GM19468 (cell line): ENCODE results near the gene CAPN1.
"Not testable (repeated sequence)": the region's sequence is repeated elsewhere in the genome, so short reads cannot be mapped to it uniquely, and the experiment has no call there.

Source experiments
- ATAC-seq: cut with Tn5 transposase; IDR thresholded peaks from one replicate; pipeline ENCODE4 v1.9.1; 2021; ENCODE audit warnings: mild to moderate bottlenecking, moderate library complexity, moderate number of reproducible peaks; ENCODE audit not compliant: unreplicated experiment; ENCODE audit errors: extremely low read depth

Gene CAPN1

DNA sequence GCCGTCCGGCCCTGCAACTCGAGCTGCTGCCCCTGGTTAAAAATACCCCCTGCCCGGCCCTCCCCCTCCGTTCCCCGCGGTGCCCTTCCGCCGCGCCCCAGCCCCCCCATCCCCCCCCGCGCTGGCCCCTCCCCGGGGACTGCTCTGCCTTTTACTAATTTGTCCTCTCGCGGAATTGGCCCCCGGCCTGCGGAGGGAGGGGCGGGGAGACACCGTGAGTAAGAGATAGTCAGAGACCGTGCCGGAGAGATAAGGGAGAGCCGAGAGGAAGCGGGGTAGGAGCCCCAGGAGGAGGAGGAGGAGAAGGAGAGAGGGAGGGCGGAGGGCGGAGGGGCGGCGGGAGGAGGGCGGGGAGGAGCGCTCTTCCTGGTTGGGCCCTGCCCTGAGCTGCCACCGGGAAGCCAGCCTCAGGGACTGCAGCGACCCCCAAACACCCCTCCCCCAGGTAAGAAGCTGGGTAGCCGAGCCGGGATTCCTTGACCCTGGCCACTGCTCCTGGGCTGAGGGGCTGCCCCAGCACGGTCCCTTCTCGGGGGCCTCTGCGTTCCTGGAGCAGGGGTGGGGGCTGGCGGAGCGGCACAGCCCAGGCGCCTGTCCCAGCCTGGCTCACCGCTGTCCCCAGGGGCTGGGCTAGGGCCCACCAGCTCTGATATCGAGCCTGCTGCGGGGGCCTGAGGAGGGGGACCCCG is at the start of gene CAPN1:
Gene CAPN1, plus strand, starts transcription at position 360 of the 689 bp plus-strand sequence. CDS start 774 bp downstream, outside the sequence.
- peak; percentile 14 for ATAC-seq

DNA sequence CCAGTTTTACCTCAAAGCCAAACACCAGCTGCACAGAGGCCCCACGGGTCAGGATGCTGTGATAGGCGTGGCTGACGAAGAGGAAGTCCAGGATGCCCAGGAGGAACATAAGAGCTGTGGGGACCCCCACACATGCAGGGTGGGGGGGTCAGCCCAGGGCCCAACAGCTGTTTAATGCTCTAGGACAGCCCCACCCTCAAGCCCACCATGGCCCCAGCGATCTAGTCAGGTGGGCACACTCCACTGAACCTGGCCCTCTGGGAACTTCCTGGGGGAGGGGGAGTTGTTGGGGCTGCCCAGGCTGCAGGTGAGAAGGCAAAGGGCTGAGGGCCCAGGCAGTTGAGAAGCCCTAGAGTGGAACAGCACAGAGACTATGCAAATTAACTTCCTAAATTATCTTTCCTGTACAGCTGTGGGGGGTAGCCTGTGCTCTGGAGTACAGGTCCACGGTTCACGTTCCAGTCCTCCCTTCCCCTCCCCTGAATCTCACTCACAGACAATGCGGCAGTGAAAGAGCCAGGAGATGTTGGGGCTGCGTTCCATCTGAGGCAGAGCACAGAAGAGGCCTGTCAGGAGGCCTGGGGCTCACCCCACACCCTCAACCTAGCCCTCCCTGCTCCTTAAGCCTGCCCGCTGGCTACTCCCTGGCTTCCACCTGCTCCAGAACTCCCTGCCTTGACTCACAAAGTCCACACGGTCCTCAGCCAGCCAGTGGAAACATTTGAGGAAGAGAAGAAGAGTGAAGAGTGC is 49.3 kb upstream of the CAPN1 start:
- no peak for ATAC-seq

DNA sequence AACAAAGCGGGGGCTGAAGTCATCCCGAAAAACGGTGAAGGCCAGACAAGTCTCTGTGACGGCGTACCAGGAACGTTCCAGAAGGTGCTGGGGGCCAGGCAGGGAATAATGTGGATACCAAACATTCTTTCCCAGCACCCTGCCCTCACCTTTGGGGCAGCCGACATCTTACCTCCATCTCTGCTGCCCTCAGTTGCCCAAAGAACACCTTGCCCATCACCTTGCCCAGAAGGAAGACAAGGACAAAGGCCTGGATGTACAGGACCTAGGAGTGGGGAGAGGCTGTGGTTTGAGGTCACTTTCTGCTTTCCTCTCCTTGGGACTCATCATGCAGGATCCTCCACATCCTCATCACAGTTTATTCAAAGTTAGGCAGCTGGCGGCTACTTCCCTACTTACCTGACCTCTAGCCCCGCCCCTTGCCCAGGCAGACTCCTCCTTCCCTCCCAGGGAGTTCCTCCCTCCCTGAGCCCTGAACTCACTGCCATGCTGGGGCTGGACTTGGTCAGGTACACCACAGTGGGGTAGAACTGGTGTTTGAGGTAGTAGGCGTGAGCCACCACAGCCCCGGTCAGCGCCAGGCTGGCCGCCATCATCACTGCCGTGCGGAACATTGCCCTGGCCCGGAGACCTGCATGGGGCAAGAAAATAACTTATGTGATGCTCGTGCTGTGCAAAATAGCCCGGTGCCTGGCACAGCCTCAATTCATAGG is 48.6 kb upstream of the CAPN1 start:
- ATAC-seq, result no peak

DNA sequence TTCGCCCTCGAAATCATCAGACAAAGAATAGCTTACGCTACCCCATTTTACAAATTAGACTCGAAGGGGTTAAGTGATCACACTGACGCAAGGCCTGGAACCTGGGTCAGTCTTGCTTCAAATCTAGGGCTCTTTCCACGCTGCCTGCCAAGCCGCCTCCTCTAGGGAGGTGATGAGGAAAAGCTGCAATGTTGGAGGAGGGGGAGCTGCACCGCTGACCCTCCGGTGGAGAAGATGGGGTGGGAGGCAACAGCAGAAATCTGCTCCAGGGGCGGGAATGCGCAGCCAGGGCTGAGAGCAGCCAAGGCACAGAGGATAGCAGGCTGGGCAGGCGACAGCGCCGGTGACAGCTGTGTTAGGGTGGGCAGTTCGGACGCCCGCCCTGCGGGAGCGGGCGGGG is 48.0 kb upstream of the CAPN1 start:
- ATAC-seq, result no peak

DNA sequence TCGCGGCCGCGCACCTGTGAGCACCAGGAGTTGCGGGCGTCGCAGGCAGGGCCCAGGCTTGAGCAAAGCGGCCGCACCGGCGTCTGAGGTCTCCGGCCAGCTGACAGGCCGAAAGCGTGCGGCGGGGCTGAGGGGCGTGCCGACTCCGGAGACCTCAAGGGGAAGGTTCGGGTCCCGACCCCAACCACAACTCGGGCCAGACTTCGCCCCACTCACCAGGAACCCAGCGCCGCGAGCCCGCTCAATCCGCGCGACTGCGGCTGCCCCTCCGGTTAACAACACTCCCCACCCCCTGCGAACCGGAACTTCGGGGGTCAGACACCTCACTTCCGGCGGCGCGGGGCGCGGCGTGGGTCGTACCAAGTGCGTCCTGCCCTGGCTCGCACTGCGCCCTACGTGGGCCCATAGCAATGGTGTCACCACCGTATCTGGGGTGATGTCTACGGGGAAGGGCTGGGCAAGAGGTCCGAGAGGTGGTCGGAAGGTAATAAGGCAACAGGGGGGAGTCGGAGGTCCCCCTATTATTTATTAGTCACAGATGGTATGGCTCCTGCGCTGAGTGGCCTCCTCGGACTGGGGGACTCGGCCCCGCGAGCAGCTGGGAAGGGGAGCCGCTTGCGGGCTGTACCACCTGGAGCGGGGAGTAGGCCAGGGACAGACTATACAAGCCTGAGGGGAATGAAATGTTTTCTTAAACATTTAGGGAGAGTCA is 47.3 kb upstream of the CAPN1 start, which contains the start of gene SYVN1:
Gene SYVN1, minus strand, starts transcription at position 280 of the 712 bp plus-strand sequence. CDS start 918 bp downstream, outside the sequence.
- ATAC-seq, result peak; percentile 49

DNA sequence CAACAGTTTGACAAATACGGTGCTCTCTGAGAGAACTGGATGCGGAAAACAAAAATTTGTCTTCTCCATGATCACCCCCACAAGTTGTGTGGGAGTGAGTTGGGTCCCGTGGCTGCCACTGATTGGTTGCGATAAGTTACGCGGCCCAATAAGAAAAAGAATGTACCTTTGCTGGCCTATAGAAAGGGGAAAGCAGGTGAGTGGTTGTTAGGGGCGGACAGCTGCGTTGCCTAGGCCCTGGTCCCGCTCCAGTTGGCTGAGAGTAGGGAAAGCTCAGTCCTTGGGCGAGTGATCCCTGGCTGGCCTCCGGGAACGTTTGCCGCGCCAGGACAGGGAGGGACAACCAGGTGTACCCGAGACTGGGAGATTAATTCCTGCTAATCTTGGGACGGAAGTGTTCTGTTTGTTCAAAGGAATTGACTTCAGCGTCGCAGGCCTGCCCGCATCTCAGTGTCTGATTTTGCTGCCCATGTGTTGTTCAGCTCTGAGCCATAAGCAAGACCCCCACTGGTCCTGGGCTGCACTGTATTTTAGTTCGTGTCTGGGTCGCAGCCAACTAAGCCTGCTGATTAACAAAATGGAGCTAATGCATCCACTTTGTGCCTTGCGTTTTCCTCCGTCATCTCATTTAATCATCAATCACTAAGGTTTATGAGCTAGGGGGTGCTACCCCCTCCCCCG is 46.6 kb upstream of the CAPN1 start:
- peak; percentile 36 for ATAC-seq

DNA sequence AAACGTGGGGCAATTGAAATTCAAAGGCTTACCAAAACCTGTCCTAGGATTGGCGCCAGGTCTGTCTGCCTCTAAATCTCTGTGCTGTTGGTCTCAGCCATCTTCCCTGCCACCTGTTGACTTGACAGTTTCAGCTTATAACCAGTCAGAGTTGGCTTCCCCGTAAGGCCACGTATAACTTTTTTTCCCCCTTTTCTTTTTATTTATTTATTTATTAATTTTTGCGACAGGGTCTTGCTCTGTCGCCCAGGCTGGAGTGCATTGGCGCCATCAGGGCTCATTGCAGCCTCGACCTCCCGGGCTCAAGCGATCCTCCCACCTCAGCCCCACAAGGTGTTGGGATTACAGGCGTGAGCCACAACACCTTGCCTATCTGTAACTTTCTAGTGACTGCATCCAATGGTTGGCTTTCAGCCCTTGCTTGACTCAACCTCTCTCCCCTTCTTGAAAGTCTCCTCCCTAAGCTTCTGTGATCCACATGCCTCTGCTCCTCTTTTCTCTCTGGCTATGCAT is 46.0 kb upstream of the CAPN1 start:
- ATAC-seq, result no peak

DNA sequence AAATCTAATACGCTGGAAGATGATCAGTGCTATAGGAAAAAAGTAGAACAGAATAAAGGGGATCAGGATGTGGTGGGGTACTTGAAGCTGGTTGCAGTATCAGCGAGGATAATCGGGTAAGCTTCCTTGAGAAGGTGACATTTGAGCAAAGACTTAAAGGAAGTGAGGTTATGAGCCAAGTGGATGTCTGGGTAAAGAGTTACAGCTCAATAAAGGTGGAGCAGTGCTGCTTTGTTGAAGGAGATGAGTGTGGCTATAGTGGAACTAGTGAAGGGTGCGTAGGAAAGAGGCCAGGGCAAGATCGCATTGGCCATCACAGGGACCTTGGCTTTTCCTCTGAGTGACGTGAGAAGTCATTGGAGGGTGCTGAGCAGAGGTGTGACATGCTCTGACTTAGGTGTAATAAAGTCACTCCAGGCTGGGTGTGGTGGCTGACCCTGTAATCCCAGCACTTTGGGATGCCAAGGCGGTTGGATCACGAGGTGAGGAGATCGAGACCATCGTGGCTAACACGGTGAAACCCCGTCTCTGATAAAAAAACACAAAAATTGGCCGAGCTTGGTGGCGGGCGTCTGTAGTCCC is 45.1 kb upstream of the CAPN1 start:
- ATAC-seq, result no peak

DNA sequence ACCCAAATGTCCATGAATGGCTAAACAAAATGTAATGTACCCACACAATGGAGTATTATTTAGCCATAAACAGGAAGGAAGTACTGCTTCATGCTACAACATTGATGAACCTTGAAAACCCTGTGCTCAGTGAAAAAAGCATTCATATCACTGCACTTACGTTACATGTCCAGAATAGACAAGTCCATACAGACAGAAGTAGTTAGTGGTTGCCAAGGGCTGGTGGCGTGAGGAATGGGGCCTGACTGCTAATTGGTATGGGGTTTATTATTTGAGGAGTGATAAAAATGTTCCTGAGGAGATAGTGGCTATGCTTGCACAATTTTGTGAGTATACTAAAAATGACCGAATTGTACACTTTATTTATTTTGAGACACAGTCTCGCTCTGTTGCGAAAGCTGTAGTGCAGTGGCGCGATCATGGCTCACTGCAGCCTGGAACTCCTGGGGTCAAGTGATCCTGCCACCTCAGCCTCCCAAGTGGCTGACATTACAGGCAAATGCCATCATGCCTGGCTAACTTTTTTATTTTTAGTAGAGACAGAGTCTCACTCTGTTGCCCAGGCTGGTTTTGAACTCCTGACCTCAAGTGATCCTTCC is 39.7 kb upstream of the CAPN1 start:
- no peak for ATAC-seq

DNA sequence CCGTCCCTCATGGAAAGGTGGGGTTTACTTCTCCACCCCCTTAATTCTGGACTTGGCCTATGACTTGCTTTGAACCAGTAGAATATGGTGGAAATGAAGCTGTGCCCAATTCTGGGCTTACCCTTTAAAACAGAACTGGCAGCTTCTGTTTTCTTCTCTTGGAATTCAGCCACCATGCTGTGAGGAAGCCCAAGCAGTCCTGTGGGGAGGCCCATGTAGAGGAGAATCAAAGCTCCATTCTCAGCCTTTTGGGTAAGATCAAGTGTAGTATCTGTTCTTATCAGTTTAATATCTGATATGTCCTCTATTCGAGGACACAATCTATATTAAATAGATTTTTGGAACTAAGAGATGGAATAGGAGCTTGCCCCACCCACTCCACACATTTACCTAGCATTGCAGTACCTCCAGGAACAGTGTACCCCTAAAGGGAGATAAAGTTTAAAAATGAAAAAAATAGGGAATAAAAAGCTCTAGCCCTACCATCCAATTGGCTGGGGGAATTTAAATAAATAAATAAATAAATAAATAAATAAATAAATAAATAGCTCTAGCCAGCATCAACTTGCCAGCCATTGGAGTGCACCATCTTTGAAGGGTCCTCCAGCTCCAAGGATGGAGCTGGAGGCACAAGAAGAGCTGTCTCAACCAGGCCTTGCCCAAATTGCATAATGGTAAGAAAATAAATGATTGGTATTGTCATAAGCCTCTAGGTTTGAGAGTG is 34.2 kb upstream of the CAPN1 start:
- ATAC-seq, result no peak

DNA sequence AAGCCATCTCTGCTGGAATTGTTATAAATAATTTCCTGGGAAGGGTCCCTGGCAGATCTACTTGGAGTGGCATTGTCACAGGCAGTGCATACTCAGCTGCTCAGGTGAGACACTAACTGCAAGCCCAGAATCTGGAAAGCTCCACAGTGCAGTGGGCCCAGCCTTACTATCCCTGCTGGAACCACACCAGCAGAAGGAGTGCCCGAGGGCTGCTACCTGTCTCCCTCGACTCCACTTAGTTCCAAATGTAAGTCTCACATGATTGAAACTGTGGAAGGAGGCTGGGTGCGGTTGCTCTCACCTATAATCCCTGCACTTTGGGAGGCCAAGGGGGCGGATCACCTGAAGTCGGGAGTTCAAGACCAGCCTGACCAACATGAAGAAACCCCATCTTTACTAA is 33.1 kb upstream of the CAPN1 start:
- ATAC-seq, result no peak

DNA sequence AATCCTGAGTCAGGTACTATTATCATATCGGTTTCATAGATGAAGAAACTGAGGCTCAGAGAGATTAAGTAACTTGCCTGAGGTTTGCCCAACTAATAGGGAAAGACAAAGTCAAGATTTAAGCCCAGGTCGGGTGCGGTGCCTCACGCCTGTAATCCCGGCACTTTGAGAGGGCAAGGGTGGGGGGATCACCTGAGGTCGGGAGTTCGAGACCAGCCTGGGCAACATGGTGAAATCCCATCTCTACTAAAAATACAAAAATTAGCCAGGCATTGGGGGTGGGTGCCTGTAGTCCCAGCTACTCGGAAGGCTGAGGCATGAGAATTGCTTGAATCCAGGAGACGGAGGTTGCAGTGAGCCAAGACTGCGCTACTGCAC is 31.6 kb upstream of the CAPN1 start:
- not testable (repeated sequence) for ATAC-seq

DNA sequence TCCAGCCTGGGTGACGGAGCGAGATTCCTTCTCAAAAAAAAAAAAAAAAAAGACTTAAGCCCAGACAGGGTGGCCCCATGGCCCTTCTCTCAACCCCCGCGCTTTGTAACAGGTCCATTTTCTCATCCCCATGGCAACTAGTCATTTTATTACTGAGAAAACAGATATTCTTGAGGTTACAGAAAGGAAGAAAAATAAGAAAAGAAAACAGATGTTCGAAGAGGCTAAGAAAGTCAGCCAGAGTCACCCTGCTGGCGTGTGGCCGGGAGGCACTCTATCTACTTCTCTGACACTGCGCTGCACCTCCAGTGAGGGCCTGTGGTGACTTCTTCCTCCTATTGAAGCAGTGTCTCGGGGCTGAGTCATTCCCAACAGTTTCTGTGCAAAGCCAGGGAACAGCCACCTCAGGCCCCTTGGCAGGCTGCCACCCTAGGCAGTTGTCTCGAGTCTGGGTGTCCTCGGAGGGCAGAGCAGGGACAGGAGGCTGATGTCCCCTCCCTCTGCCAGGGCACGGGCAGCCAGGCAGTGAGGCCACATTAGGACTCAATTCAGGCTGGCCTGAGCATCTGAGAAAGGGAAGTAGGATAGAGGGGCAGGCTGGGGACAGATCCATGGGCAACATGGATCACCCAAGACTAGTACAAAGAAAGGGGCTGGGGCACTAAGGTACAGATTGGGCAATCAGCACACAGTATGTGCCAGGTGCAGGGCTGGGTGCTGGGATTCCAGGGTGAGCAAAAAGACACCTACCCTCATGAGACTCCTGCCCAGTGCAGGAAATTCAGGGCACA is 31.0 kb upstream of the CAPN1 start:
- no peak for ATAC-seq

DNA sequence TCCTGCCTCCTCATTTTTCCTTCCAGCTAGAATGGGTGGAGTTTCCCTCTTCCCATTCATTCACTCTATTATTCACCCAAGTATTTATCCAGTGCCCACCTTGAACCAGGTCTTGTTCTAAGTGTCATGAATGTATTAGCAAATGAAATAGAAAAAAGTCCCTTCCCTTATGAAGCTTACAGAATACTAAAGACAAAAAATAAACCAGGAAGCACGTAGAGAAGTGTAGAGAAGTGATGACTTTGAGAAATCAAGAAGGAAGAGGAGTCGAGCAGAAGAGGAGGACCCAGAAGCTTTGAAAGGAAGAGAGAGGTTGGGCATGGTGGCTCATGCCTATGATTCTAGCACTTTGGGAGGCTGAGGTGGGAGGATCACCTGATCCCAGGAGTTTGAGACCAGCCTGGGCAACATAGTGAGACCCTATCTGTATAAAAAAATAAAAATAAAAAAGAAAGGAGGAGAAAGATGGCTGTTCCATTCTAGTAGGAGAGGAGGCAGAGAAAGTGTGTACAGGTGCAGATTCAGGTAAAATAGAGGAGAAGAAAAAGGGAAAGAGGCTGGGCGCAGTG is 30.3 kb upstream of the CAPN1 start:
- no peak for ATAC-seq

DNA sequence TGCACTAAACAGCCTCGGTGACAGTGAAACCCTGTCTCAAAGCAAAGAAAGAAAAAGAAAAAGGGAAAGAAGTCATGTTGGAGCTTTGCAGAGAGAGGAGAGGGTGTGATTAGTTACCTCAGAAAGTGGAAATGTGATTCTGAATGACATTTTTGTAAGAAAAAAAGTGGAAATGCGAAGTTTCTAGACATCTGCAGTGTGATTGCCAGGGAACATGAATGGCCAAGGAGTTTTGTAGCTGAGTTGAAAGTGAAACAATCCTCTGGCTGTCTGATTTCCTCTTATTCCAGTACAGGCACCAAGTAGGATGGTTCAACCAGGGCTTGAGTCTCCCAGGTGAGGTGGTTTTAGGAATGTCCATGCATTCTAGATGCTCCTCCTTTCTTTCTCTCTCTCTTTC is 29.6 kb upstream of the CAPN1 start:
- no peak for ATAC-seq

DNA sequence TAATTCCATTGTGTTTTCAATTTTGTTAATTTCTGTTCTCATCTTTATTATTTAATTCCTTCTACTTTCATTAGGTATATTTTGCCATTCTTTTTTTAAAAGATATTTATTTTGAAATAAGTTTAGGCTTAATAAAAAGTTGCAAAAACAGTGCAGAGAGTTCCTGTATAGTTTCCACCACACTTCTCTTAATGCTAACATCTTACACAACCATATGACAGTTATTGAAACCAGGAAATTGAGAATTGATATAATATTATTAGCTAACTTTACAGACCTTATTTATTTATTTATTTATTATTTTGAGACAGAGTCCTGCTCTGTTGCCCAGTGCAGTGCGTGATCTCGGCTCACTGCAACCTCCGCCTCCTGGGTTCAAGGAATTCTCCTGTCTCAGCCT is 25.5 kb upstream of the CAPN1 start:
- no peak for ATAC-seq

DNA sequence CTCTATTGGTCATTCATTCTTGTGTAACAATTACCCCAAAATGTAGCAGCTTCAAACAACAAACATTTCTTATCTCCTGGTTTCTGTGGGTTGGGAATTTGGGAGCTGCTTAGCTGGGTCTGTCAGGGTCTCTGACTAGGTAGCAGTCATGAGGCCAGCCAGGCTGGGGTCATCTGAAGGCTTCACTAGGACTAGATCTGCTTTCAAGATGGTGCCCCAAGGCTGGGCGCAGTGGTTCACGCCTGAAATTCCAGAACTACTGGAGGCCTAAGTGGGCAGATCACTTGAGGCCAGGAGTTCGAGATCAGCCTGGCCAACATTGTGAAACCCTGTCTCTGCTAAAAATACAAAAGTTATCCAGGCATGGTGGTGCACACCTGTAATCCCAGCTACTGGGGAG is 24.8 kb upstream of the CAPN1 start:
- ATAC-seq, result no peak
